DMS114 treated with DMSO at 0.1 percent for 48 hours (cell line): ENCODE results near the gene ZNF225.
"Not testable (repeated sequence)": the region's sequence is repeated elsewhere in the genome, so short reads cannot be mapped to it uniquely, and the experiment has no call there.

Source experiments
- DNase-seq: peaks from one replicate; lab custom pipeline; 2025; ENCODE audit not compliant: unreplicated experiment; lab: John Stamatoyannopoulos, UW

The ZNF225 gene

GRCh38 chr19:44113138-44113783 is at the start of gene ZNF225:
Gene ZNF225 (plus strand): TSS chr19:44113399. CDS start chr19:44115828, 2,429 bp downstream.
- peak; percentile 95 for DNase-seq

GRCh38 chr19:44066305-44066704 is 46.9 kb upstream of the ZNF225 start:
- no peak for DNase-seq

- DNase-seq, result no peak
Measured at GRCh38 chr19:44069415-44069814, 43.8 kb upstream of the ZNF225 start.

GRCh38 chr19:44071824-44072542 is 41.2 kb upstream of the ZNF225 start, which contains the start of gene ZNF284:
Gene ZNF284 (plus strand): TSS chr19:44072159. CDS start chr19:44076390, 4,231 bp downstream.
- peak; percentile 76 for DNase-seq

GRCh38 chr19:44072543-44073401 is 40.4 kb upstream of the ZNF225 start:
- no peak for DNase-seq

- DNase-seq, result no peak
Measured at GRCh38 chr19:44076325-44076724, 36.9 kb upstream of the ZNF225 start.

- DNase-seq, result no peak
Measured at GRCh38 chr19:44092108-44092507, 21.1 kb upstream of the ZNF225 start.

- DNase-seq, result peak; percentile 91
Measured at GRCh38 chr19:44093931-44094765, 19.1 kb upstream of the ZNF225 start, which contains the start of gene ZNF224. Gene ZNF224 (plus strand): TSS chr19:44094361. CDS start chr19:44097874, 3,513 bp downstream.

GRCh38 chr19:44107751-44108150 is 5.4 kb upstream of the ZNF225 start:
- no peak for DNase-seq

GRCh38 chr19:44109458-44109857 is 3.7 kb upstream of the ZNF225 start:
- no peak for DNase-seq

- DNase-seq, result peak; percentile 76
Measured at GRCh38 chr19:44111910-44112463, 1.2 kb upstream of the ZNF225 start.

GRCh38 chr19:44112802-44113137 is 429 bp upstream of the ZNF225 start:
- DNase-seq, result no peak

- no peak for DNase-seq
Measured at GRCh38 chr19:44113784-44114390, 688 bp downstream of the ZNF225 start.

GRCh38 chr19:44121162-44121561 is 8.0 kb downstream of the ZNF225 start:
- DNase-seq, result not testable (repeated sequence)

- DNase-seq, result no peak
Measured at GRCh38 chr19:44131955-44132354, 18.8 kb downstream of the ZNF225 start.

- DNase-seq, result peak; percentile 51
Measured at GRCh38 chr19:44141191-44142058, 28.2 kb downstream of the ZNF225 start, which contains the start of gene ZNF234. Gene ZNF234 (plus strand): TSS chr19:44141554. CDS start chr19:44144633, 3,079 bp downstream.

- DNase-seq, result no peak
Measured at GRCh38 chr19:44142059-44142433, 28.8 kb downstream of the ZNF225 start.

GRCh38 chr19:44149776-44150175 is 36.6 kb downstream of the ZNF225 start:
- DNase-seq, result no peak

GRCh38 chr19:44151491-44151890 is 38.3 kb downstream of the ZNF225 start:
- DNase-seq, result no peak
